SHP77 (cell line): ENCODE data around the gene OXCT1.
A peak's percentile ranks its signal among the peaks of the same experiment; 100 is the strongest.

ENCODE experiments used
- DNase-seq, 2 experiments: peaks; one replicate each; lab custom pipeline; 2025; lab: John Stamatoyannopoulos, UW

Gene OXCT1

DNA sequence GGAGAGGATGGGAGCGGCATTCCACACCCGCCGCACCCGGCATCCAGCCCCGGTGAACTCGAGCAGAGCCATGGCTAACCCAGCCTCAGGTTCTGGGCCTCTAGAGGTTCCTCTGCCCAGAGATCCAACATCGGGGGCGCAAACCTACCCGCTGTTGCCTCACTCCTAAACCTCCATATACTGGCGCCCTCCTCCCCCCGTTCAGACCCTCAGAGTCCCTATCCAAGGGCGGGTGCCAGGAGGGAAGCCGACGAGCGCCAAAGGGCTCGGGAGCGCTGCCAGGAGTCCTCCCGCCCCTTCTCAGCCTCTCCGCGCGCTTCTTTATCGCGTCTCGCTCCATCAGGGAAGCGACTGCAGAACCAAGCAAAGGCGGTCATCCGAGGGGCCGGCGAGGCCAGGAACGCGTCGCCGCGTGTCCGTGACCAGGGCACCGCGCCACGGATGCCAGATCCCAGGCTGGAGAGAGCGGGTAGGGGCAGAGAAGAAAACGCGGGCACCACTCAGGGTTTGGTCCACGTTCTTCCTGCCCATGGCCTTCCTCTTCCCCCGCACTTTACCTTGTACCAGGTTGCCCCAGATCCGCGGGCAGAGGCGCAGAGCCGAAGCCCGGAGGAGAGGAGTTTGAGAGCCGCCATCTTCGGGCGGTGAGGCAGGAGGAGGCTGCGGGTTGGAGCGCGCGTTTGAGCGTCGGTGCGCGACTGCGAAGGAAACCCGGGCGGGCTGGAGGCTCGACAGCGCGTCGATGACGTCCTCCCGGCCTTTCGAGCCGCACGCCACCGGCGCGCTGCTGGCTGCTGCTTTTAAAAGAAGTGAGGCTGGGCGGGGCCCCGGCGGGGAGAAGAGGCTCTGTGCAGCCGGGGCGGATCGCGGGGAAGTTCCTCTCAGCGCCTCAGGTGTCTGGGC lies at the start of gene OXCT1:
Gene OXCT1 (minus strand): TSS at position 702 of the 903 bp plus-strand sequence. CDS start 67 bp downstream, at position 635.
- DNase-seq: peak; percentile 94 to 99

DNA sequence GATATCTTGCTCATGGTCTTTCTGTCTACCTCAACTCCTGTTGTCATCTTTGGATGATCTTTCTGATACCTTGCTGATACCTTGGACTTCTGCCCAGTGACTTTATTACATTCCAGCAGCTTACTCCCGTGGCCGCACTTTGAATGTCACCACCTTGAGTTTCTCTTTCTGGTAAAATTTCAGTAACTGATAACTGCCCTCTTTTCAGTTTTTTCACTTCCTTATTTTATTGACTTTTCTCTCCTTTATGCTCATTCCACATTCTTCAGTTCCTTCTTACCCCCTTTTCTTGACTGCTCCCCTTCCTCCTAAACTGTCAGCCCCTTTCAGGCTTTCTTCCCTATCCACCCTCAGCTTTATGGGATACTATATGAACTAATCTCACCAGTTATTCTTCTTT lies 47.9 kb upstream of the OXCT1 start:
- no peak for DNase-seq

DNA sequence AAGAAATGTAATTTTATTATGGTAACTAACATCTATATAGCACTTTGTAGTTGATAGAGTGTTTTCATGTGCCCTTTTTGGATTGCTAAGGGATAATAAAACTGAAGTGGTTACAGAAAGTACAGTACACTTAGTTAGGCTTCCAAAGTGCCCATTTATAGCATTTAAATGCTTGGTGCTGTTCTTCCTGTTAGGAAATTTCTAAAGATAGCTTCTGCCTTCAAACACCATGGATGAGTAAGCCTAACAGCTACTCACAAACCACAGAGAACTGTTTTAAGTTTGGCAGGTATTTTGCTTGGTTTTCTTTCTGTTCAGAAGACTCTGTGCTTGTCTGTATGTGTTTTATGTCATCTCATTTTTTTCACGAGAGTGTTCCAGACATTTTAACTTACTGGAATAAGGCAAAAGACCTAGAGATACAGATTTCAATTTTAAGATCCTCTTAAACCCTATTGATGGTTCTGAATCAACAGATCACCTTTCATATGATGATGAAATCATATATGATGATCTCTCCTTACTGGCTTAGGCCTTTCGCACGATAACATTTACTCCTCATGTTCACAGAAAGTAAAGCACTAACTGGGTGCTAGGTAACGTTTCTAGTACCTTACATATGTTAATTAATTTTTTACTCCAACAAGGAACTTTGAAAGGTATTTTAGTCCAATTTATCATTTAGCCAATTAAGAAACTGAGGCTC lies 38.3 kb upstream of the OXCT1 start:
- no peak for DNase-seq

DNA sequence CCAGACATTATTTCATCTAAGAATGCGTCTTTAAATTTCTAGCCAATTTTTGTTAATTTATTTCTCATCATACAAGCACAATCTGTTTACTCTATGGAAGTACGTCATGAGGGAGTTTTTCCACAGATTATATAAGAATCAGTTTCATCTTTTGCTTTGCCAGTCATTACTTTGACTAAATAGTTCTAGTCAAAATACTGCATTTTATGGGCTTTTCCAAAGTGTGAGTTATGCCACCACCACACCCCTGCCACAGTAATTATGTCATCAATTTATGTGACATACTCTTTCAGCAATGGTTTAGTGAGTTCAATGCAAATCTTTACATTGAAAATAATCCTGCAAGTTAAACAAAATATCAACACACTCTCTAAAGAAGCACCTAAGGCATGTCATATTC lies 35.9 kb upstream of the OXCT1 start:
- DNase-seq: no peak

DNA sequence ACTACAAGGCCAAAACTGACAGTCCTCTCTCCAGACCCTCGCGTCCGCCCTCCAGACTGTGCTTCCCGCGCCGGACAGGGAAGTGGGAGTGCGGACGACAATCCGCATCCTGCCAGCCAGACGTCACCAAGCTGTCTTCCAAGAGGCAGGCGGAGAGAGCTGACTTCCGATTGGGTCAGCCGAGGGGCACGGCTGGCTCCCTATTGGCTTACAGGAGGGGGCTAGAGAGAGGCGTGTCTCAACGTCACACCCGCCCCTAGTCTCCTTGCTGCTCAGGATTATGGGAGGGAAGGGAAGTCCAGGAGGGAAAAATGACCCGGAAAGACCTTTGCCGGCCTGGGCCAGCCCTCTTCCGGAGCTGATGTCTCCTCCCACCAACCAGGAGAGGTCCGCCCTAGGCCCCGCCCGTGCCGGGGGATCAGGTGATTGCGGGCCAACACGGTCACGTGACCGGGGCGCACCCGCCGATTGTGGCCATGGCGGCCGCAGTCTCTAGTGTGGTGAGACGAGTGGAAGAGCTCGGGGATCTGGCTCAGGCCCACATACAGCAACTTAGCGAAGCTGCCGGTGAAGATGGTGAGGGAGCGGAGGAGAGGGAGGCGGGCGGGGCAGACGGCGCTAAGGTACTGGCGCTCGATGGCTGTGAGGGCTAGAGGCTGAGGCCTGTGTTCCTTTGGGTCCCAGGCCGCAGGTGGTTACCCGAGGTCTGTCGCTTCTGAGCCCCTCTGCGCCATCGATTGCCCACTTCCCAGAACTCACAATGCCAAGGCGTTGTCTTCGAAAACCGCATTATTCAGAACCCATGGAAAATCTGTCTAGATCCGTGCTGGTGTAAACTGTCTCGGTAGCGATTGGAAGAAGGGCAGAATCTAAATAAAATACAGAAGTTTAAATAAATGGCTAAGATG lies 33.9 kb upstream of the OXCT1 start, which contains the start of gene RIMOC1:
Gene RIMOC1 (plus strand): TSS at position 453 of the 908 bp plus-strand sequence. CDS start 24 bp downstream, at position 477.
- DNase-seq: peak; percentile 100

DNA sequence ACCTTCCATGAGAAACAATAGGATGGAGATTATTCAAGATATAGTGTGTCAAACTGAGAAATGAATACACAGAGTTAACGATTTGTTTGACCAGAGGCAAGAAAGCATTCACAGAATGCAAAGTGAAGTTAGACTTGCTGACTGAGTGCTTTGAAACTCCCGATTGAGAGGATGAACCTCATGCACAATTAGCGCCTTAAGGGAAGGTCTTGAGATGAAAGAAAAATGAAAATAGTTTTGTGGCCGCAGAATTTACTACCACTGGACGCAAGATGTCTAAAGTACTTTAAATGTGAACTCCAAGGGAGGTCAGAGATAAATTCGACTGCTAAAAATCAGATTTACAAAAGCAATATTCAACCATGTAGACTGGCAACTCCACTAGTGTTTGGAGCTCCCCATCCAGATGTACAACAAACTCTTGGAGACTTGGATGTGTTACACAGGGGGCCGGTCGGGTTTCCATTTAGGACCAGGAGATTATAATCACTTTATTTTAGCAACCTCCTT lies 33.2 kb upstream of the OXCT1 start:
- no peak for DNase-seq

DNA sequence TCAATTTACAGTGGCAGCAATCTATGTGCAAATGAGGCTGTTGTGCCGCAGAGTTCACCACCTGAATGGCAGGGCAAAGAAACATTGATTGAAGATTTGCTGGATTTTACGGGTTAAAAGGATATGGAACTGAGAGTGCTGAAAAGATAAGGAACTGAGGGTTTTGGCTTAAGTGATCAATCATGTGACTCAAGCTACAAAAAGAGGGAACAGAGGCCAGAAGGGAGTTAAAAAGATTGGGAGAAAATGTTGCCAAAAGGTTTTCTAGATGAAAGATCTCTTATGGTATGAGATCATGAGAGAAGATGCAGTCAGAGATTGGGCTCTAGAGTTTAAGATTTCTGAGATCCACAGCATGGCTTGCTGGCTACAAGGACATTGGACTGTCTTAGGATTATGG lies 26.0 kb upstream of the OXCT1 start:
- DNase-seq: no peak

DNA sequence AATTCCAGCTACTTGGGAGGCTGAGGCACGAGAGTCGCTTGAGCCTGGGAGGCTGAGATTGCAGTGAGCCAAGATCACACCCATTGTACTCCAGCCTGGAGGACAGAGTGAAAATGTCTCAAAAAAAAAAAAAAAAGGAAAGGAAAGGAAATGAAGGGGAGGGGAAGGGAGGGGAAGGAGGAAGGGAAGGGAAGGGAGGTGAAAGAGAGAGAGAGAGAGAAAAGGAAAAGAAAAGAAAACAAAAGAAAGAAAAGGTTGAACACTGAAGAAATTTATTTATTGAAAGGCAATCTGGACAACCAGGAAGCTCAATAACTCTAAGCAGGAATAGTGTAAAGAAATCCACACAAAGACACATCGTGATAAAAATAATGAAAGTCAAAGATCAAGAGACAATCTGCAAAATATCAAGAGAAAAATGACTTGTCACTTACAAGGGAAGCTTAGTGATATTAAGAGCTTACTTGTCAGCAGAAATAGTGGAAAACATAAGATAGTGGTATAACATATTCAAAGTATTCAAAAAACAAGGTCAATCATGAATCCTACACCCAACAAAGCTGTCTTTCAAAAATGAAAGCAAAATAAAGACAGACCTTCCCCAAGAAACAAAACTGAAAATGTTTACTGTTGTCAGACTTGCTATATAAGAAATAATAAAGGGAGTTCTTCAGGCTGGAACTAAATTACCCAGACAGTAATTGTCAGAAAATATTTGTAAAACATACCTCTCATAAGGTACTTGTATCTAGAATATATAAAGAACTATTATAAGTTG lies 23.0 kb upstream of the OXCT1 start:
- DNase-seq: no peak

DNA sequence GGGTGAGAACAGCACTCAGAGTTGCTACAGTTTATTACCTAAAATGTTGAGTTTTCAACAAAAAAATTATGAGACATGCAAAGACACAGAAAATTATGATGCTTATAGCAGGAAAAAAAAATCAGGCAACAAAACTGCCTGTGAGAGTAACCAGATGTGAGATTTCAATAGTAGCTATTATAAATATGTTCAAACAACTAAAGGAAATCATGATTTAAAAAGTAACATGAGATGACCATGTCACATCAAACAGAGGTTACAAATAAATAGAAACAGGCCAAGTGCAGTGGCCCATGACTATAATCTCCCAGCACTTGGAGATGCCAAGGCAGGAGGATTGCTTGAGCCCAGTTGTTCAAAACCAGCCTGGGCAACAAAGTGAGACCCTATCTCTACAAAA lies 21.8 kb upstream of the OXCT1 start:
- DNase-seq: no peak

DNA sequence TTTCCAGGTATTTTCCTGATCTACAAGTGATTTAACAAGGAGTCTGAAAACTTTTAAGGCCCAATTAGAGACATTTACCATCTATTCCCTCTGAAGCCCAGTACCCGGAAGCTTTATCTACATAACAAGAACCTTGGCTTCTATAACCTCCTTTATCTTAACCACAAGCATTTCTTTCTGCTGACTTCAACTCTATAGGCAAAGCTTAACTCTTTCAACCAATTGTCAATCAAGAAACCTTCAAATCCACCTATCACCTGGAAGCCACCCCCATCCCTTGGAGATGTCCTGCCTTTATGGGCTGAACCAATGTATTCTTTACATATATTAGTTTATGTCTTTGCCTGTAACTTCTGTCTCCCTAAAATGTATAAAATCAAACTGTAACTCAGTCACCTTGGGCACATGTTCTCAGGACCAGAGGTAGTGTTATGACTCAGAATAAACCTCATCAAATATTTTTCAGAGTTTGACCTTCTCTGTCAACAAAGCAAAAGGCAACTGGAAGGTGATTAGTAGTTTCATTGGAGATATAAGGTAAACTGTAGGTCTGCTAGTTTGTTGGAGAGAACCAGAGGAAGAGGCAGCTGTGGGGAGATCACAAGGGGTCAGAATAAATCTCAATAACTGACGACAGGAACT lies 21.0 kb upstream of the OXCT1 start:
- DNase-seq: no peak

DNA sequence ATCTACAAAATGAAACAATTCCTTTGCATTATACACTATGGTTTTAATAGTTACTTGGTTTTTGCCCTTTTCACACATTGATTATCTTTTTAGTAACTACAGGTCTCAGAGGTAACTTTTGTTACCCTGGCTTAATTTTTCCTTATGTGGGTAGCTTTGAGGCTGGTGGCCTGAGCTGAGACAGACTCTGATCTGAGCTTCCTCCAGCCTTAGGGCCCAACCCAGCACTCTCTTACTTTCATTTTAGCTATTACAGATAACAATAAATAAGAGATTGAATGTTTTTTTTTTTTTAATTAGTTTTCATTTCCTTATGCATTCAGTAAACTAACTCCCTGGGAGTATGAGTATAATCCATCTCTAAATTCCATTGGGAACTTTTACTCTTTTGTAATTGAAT lies 15.1 kb upstream of the OXCT1 start:
- no peak for DNase-seq

DNA sequence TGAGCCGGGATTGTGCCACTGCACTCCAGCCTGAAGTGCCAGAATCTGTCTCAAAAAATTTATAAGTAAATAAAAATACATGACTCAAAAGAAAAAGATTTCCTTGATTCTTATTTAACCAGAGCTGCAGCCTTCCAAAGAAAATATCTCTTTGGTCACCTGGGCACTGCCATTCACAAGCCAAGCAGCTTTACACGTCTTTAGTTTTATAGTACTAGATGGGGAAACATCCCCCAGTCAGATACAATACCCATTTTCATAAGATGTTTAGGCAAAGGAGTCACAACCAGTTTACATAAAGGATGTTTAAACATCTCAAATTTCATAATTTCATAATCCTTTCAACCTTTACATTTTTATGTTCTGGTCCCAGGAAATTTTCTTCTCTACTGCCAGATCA lies 13.7 kb upstream of the OXCT1 start:
- DNase-seq: no peak

DNA sequence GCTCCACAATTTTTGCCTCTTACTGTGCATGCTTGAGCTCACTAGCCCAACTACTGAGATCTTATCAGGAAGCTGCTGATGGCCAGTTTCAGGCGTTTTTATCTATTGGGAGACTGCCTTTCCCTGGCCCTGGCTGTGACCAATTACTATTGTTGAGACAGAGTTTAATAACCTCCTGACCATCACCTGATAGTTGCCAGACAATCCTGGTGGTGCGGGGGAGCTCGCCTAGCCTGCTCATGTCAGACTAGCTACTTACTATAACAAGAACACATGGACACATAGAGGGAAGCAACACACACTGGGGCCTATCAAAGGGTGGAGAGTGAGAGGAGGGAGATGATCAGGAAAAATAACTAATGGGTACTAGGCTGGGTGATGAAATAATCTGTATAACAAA lies 13.0 kb upstream of the OXCT1 start:
- DNase-seq: no peak

DNA sequence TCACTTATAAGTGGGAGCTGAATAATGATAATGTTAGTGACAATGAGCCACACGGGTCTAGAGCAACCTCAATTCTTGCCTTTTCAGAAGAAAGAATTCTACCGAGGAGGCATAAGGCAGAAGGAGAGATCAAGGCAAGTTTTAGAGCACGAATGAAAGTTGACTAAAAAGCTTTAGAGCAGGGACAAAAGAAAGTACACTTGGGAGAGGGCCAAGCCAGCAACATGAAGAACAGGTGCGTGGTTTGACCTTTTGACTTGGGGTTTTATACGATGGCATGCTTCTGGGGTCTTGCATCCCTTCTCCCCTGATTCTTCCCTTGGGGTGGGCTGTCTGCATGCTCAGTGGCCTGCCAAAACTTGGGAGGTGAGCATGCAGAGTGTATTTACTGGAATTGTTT lies 12.5 kb upstream of the OXCT1 start:
- DNase-seq: no peak

DNA sequence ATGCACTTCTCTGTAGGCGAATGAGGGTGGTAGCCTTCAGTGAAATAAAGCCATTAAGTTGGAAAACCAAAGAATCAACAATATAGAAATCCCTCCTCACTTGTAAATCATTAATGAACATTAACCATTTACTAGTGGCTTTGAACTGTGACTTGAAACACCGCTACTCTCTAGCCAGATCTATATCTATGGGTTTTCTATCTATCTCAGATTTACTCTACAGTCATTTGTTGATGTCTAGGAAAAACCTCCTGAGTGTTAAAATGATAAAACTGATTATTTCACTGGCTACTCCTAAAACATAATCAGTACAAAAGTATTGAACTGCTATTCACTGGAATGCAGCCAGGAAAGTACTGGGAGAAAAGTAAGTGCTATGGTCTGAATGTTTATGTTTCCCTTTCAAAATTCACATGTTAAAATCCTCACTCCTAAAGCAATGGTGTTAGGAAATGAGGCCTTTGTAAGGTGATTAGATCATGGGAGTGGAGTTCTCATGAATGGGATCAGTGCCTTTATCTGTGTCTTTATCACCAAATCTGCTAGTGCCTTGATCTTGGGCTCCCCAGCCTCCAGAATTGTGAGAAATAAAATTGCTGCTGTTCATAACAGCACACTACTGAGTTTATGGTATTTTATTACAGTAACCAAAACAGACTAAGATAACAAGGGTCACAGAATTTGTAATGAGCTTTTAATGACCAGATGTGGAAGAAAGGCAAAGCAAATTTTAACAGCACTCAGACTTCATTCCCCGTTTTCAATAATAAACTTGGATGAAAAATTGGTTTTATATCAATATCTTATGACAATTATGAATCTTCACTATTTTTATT lies 8.6 kb upstream of the OXCT1 start:
- DNase-seq: no peak

DNA sequence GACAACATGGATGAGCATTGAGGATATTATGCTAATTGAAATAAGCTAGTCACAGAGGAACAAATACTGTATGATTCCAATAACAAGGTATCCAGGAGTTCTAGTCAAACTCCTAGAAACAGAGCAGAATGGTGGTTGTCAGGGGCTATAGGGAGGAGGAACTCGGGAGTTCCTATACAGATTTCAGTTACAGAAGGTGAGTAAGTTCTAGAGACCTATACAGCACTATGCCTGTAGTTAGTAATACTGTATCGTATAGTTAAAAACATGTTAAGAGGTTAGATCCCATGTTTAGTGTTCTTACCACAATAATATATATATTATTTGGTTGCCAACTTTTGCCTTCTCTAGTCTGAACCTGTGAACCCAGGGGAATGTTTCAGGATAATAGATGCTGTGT lies 7.9 kb upstream of the OXCT1 start:
- DNase-seq: no peak

DNA sequence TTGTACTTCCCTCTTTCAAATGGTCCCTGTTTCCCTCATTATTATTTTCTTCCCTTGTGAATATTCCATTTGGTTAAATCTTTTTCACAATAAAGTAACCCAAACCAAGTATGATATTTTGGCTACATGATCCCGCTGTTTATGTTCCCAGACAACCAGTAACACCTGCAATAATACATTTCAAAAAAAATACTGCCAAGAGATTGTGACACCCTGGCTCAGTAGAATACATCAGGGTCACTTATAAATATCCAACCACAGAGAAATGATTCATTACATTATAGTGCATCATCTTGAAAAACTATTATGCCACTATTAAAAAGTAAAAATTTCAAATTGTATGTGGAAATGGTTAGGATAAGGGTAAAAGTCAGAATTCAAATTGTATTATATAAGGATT lies 7.2 kb upstream of the OXCT1 start:
- DNase-seq: no peak

DNA sequence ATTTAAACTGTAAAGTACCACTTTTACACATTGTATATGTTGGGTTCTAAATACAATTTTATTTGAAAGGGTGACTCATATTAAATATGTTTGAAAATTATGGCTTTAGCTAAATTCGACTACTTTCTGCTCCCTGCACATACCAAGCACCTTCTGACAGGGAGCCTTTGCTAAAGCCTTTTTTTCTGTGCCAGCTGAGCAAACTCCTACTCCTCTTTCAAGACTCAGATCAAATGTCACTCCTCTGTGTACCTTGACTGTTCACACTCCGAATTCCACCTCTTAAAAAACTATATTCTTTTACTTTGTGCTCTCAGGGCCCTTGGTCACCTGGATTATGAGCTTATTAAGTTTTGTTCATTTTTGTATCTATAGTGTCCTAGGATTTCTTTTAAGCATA lies 6.5 kb upstream of the OXCT1 start:
- DNase-seq: peak; percentile 32 to 52

DNA sequence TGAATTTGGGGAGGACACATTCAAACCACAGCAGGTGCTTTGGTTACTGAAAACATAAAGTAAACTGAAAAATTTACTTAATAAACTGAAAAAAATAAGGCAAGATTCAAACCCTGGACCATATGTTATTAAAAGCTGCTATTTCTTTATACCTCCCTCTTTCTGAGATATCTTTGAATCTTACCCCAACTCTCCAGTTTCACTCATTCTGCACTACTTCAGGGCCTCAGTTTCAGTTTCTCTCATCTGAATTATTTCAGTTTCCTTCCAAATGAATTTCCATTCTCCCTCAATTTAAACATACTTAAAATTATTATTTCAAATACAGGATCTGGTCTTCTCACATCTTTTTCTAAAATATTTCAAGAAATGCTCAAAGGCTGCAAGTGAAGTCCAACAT lies 4.9 kb upstream of the OXCT1 start:
- no peak for DNase-seq
